ENCODE results near the gene RANBP10. TPM values are rescaled to one million over a fixed set of nuclear protein-coding genes. Genes with fewer than 3 reads are reported as not detected.

Gene RANBP10
- total RNA-seq, 4 donors from 2014 or later = 6.4 to 12.9 (median 10.8) TPM

- Histone ChIP-seq H3K27ac (no peak overlapping the region), H3K9me3 (no peaks in the 10 kb centered on the region), H3K27me3 (no peaks in the 10 kb centered on the region), H3K4me3 (no peak overlapping the region), H3K36me3 (peaks cover 6 to 55% (median 7%) of the 10 kb centered on the region in 3 donors), H3K4me1 (peaks cover 0 to 26% (median 5%) of the 10 kb centered on the region in 3 donors)
- TF ChIP-seq POLR2A (IDR thresholded peaks at IDR 0.05) (no peak), CTCF (IDR thresholded peaks at IDR 0.05) (no peak)
- no peak for DNase-seq
- 87 to 94% methylated on average over 7 of the region's 7 CpGs for WGBS, 2 donors
- intact Hi-C loops (cut with DNase I) = no loop called here
Measured at GRCh38 chr16:67764158-67764667, 42.1 kb downstream of the RANBP10 start.

GRCh38 chr16:67763066-67763465, 43.3 kb downstream of the RANBP10 start:
- no peak for DNase-seq
- no peaks in the 10 kb centered on the region for H3K9me3 ChIP-seq
- 91 to 97% methylated on average over 5 of the region's 5 CpGs for WGBS, 2 donors
- H3K27me3 ChIP-seq = no peaks in the 10 kb centered on the region
- peak overlapping the region in 2 of 4 donors; percentile 1 to 54 for H3K27ac ChIP-seq
- TF ChIP-seq POLR2A (IDR thresholded peaks at IDR 0.05) (no peak), CTCF (IDR thresholded peaks at IDR 0.05) (no peak)
- H3K4me3 ChIP-seq = no peak overlapping the region
- peaks cover 7 to 67% (median 13%) of the 10 kb centered on the region in 3 donors for H3K36me3 ChIP-seq
- peaks cover 0 to 21% (median 5%) of the 10 kb centered on the region in 3 donors for H3K4me1 ChIP-seq
- intact Hi-C loops (cut with DNase I) = no loop called here

- intact Hi-C loops (cut with DNase I) = no loop called here
- WGBS, 2 donors = 81 to 100% methylated on average over 2 of the region's 2 CpGs
- Histone ChIP-seq H3K4me1 (peaks cover 0 to 18% (median 5%) of the 10 kb centered on the region in 3 donors), H3K4me3 (no peak overlapping the region), H3K27ac (peak overlapping the region in 3 of 4 donors; percentile 1 to 54 (median 23)), H3K36me3 (peaks cover 7 to 74% (median 13%) of the 10 kb centered on the region in 3 donors), H3K27me3 (no peaks in the 10 kb centered on the region), H3K9me3 (no peaks in the 10 kb centered on the region)
- no peak for TF ChIP-seq CTCF (IDR thresholded peaks at IDR 0.05)
- TF ChIP-seq POLR2A (IDR thresholded peaks at IDR 0.05) = no peak
- no peak for DNase-seq
Measured at GRCh38 chr16:67762385-67762784, 44.0 kb downstream of the RANBP10 start.

- WGBS, 2 donors = 100% methylated on average over 1 of the region's 1 CpG
- peaks cover 0 to 18% (median 5%) of the 10 kb centered on the region in 3 donors for H3K4me1 ChIP-seq
- H3K9me3 ChIP-seq = no peaks in the 10 kb centered on the region
- no peak overlapping the region for H3K4me3 ChIP-seq
- peak overlapping the region in 1 of 4 donors; percentile 23 for H3K27ac ChIP-seq
- H3K27me3 ChIP-seq = no peaks in the 10 kb centered on the region
- peaks cover 7 to 74% (median 13%) of the 10 kb centered on the region in 3 donors for H3K36me3 ChIP-seq
- intact Hi-C loops (cut with DNase I) = no loop called here
- no peak for DNase-seq
- TF ChIP-seq POLR2A (IDR thresholded peaks at IDR 0.05) (no peak), CTCF (IDR thresholded peaks at IDR 0.05) (no peak)
Measured at GRCh38 chr16:67761924-67762323, 44.4 kb downstream of the RANBP10 start.

- peaks cover 0 to 18% (median 5%) of the 10 kb centered on the region in 3 donors for H3K4me1 ChIP-seq
- intact Hi-C loops (cut with DNase I) = no loop called here
- WGBS, 2 donors = 53 to 64% methylated on average over 4 of the region's 4 CpGs
Measured at GRCh38 chr16:67760956-67761230, 45.5 kb downstream of the RANBP10 start.

More at GRCh38 chr16:67760956-67761230, 45.5 kb downstream of the RANBP10 start:
- H3K27ac ChIP-seq = peak overlapping the region in 3 of 4 donors; percentile 28 to 71 (median 63)
- no peaks in the 10 kb centered on the region for H3K9me3 ChIP-seq
- H3K36me3 ChIP-seq = peaks cover 7 to 67% (median 13%) of the 10 kb centered on the region in 3 donors
- no peaks in the 10 kb centered on the region for H3K27me3 ChIP-seq
- TF ChIP-seq CTCF (IDR thresholded peaks at IDR 0.05) (no peak), POLR2A (IDR thresholded peaks at IDR 0.05) (no peak)
- no peak for DNase-seq
- no peak overlapping the region for H3K4me3 ChIP-seq

All from esophagus squamous epithelium (tissue), 5 donors.